DMS153 treated with DMSO at 0.1 percent for 48 hours (cell line): ENCODE results near the gene ATRNL1.
A peak's percentile ranks its signal among the peaks of the same experiment; 100 is the strongest.
"Not testable (repeated sequence)": the region's sequence is repeated elsewhere in the genome, so short reads cannot be mapped to it uniquely, and the experiment has no call there.

Experiments used
- DNase-seq: peaks from one replicate; lab custom pipeline; 2025; ENCODE audit not compliant: unreplicated experiment; lab: John Stamatoyannopoulos, UW

Gene ATRNL1

DNA sequence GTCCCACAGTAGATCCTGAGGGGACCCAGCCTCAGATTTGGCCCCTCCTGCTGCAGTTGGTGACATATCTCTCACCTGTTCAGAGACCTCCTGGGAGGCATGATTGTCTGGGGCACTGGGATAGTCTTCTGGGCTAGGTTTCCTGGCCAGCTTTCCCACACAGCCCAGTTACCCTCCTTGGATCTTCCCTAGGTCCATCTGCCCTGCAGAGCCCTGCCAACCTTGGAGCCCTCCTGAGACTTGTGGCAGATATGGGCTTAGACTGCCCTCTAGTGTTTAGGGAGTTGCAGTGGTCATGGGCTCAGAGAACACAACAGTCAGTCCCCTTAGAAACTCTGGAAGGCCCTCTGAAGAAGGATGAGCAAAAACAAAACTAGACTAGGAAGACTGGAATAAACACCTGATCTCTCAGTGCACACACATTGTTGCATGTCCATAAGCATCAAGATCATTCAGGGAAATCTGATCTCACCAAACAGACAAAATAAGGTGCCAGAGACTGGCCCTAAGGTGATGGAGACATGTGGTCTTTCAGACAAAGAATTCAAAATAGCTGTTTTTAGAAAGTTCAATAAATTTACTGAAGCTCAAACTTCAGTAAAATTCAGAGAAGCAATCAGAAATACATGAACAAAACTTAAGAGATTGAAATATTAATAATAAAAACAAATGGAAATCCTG, 324.6 kb downstream of the ATRNL1 start:
- DNase-seq, result peak; percentile 40

DNA sequence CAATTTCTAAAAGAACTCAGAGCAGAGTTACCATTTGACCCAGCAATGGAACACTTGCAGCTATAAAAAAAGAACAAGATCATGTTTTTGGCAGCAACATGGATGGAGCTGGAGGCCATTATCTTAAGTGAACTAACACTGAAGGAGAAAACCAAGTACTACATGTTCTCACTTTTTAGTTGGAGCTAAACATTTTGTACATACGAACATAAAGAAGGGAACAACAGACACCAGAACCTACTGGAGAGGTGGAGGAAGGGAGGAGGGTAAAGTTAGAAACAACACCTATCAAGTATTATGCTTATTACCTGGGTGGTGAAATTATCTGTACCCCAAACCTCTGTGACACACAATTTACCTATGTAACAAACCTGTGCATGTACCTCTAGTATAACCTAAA, 329.5 kb downstream of the ATRNL1 start:
- DNase-seq, result no peak

DNA sequence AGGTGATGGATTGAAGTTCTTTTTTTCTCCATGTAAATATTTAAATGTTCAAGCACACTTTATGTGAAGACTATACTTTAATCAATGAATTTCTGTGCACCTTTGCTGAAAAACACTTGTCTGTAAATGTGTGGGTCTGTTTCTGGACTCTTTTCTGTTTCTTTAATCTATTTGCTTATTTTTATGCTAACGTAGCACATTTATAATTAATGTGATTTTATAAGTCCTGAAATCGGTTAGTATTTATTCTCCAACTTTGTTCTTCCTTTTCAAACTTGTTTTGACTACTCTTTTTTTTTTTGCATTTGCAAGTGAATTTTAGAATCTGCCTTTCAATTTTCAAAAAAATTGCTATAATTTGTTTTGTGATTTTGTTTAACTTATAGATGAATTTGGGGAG, 334.4 kb downstream of the ATRNL1 start:
- DNase-seq, result no peak

DNA sequence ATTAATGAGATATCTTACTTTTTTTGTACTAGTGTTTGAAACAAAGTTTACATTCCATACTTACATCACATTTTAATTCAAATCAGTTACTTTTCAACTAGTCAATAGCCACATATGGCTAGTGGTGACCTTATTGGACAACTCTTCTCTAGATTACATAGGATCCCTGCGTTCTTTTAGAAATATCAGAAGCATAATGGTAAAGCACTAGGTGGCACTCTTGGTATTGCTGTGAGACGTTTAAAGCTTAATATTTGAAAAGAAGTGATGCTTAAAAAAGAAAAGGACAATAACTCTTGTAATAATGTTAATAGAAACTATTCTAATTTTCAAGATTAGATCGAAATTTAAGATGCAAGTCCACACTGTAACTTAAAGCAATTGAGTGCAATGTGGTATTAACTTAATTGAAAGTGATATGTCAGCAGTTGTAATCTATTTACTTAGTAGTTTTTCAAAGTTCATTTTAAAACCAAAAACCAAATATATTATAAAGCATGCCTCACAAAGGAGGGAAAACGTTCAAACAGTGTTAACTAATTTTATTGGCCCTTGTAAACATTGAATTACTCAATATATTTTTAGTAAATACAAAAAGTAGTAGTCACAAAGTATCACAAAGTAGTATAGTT, 339.1 kb downstream of the ATRNL1 start:
- peak; percentile 7 for DNase-seq

DNA sequence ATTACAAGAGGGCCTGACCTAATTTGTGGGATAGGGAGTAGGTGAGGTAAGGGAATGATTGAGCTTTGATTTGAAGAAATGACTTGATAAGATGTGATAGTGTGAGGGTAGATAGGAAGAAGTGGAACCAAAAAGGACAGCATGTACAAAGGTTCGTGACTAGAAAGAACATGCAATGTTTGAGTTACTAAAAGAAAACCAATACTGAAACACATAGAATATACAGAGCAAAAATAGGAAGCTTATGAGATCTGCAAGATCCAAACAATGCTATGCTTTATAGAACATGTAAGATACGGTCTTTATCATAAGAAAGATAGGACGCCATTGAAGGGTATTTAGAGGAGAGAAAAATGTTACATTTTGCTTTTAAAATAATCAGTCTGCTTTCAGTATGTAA, 343.8 kb downstream of the ATRNL1 start:
- DNase-seq, result no peak

DNA sequence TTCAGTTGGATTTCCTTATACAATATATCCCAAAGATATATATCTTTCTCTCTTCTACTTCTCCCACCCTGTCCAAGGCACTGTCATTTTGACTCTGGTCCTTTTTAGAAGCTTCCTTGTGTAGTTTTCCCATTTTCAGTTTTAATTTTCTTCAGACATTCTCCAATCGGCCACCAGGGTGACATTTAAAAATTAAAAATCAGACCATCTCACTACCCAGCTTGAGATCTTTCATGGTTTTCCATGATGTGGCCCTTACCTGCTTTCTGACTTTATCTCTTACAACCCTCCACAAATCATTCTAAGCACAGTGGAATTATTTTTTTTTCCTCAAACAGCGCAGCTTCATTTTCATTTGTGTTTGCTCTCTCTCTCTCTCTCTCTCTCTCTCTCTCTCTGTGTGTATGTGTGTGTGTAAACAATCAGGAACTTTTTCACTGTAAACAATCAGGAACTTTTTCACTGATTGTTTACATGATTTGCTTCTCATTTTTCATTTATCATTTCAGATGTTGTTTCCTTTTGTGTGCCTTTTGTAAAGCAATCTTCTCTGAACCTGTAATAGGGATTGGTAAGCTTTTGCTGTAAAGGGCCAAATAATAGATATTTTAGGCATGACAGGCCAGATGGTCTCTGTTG, 348.9 kb downstream of the ATRNL1 start:
- no peak for DNase-seq

DNA sequence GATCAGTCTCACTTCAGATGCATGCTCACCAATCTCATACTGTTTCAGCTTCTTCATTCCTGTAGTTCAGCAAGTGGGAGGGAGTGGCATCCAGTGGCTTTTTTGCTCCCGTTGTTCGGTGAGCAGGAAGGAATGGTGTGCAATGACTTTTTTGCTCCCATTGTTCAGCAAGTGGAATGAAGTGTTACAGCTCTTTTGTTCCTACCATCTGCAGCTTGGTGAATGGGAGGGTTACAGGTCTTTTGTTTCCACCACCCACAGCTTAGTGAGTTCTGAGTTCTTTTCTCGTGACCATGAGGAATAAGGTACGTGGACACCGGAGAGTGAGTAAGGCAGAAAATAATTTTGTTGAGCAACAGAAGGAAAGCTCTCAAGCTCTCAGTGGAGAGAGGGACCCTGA, 363.6 kb downstream of the ATRNL1 start:
- no peak for DNase-seq

DNA sequence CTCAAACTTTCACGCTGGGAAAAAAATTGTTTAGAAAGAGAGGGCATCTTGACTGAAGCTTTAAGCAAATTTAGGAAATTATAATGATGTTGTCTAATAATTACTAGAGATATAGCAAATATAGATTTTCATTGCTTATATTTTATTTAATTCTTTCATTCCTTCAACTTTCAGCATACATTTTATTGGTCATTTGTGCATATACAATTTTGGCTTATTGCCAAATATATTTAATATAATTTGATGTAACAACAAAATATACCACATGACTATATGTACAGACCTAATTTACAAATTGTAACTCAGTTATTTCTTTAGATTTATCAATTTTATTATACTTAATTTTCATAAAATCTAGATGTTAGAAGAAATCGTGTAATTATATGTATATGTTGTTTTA, 390.1 kb downstream of the ATRNL1 start:
- no peak for DNase-seq

DNA sequence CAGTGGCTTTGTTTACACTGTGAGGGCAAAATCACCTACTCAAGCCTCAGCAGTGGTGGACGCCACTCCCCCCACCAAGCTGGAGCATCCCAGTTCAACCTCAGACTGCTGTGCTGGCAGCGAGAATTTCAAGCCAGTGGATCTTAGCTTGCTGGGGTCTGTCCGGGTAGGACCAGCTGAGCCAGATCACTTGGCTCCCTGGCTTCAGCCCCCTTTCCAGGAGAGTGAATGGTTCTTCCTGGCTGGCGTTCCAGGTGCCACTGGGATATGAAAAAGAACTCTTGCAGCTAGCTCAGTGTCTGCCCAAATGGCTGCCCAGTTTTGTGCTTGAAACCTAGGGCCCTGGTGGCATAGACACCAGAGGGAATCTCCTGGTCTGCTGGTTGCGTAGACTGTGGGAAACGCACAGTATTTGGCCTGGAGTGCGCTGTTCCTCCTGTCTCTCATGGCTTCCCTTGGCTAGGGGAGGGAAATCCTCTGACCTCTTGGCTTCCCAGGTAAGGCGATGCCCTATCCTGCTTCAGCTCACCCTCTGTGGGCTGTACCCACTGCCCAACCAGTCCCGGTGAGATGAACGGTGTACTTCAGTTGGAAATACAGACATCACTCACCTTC, 398.5 kb downstream of the ATRNL1 start:
- DNase-seq, result no peak

DNA sequence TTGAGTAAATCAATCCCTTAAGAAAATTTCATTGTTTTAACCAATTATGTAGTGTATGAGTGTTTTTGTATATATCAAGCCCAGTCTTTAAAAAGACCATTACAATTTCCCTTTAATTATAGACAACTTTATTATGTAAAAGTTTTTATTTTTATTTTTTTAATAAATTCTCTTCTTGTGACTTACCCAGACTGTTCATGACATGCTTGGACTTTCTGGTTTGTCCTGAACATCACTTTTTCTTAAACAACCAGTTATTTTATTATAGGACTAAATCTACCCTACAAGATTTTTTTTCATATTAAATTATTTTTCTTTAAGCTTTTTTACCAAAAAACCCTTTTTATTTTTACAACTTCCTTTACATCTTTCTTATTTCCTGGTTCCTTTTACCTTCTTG, 410.4 kb downstream of the ATRNL1 start:
- DNase-seq, result no peak

DNA sequence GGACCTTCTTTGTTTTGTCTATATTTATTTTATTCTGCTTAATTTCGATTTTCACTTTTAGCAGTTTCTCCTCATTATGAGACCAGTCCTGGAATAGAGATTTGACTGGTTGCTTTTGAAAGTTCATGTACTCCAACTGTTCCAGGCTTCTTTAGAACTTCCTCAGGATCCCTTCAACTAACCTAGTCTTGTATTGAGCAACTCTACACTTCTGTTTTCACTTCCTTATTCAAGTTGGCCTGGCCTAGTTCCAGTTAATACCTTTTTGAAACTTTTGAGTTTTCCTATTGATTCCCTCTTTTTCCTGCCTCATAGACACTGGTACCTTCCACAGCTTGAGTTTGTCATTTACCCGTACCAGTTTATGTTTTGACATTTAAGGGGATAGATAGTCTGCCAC, 421.7 kb downstream of the ATRNL1 start:
- no peak for DNase-seq

DNA sequence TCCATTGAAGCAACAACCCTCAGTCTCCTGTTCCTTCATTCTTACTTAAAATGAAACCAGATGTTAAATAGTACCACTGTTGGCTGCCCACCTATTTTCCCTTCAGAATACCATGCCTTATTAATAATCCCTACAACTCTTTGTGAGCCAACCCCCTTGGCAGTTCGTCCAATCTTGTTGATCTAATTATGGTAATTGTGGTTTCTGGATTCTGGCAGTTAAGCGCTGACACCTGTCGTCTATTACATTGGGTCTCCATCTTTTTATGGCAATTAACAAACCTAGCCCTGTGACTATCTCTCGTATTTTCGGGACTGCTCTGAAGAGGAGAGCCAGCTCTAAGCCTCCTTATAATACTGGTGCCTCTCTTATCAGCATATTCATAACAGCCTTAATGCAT, 432.0 kb downstream of the ATRNL1 start:
- DNase-seq, result no peak

DNA sequence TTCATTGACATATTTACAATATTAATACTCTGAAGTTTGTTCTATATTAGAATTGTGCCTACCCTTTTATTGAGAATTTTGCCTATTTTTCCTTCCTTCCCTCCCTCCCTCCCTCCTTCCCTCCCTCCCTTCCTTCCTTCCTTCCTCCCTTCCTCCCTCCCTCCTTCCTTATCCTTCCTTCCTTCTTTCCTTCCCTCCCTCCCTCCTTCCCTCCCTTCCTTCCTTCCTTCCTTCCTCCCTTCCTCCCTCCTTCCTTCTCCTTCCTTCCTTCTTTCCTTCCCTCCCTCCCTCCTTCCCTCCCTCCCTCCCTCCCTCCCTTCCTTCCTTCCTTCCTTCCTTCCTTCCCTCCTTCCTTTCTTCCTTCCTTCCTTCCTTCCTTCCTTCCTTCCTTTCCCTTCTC, 434.5 kb downstream of the ATRNL1 start:
- DNase-seq, result not testable (repeated sequence)

DNA sequence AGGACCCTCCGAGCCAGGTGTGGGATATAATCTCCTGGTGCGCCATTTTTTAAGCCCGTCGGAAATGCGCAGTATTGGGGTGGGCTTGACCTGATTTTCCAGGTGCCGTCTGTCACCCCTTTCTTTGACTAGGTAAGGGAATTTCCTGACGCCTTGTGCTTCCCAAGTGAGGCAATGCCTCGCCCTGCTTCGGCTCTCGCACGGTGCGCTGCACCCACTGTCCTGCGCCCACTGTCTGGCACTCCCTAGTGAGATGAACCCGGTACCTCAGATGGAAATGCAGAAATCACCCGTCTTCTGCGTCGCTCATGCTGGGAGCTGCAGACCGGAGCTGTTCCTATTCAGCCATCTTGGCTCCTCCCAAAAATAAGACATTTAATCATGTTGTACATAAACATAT, 443.2 kb downstream of the ATRNL1 start:
- DNase-seq, result not testable (repeated sequence)

DNA sequence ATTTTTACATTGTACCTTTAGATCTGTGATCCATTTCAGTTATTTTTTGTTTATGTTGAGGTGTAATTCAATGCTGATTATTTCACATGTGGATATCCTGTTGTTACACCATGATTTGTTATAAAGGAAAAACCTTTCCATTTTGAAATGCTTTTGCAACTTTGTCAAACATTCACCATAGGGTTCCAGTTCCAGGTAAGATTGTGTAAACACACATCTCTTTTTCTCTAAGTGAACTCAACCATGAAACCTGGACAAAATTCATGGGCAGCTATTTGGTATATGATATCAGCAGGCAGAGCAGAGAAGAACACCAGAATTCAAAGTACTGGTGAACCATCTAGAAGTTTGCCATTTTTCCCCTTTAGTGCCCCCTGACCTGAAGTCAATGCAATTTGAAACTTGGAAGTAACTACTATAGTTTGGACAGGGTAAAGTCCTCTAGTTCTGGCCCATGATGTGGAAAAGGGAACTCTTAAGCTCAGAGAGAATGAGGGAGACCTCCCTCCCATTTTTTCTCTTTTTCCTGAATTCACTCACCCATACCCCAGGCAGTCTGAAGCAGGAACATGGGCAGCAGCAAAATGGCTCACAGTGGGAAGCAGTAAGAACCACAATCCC, 446.1 kb downstream of the ATRNL1 start:
- no peak for DNase-seq

DNA sequence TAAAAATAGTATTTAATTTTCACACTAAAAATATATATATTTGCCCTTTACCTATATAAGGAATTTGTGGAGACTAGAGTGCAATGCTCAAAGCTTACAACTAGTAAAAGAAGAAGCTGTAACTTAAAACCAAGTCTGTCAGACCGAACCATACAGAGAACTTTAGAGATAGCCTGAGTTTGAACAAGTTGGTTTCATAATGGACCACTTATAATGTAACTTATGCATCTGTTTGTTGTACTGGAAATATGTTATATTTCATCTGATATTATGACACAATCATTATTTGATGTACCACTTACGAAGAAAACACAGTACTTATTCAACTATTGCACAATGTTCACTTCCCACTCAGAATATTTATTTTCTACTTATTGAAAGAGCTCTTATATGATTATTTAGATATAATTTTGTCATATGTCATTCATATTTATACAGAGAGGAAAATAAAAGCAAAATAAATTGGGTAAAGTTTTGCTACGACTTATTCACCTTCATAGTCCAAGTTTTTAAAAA, 462.8 kb downstream of the ATRNL1 start:
- DNase-seq, result no peak

DNA sequence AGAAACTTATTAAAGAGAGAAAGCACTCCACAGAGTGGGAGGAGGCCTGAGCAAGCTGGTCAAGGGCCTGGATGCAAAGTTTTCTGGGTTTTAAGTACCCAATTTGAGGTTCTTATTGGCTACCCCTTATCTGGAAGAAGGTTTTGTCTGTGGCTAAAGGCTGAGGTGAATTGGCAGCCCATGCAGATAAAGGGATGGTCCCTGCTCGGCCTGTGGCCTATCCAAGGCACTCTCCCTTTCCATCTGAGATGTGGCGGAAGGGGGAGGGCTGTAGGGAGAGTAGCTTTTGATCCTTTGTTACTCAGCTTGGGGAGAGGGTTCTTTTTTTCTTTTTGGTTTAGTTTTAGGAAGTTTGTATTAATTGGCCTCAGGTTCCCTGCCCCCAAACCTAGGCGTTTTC, 465.1 kb downstream of the ATRNL1 start:
- no peak for DNase-seq

DNA sequence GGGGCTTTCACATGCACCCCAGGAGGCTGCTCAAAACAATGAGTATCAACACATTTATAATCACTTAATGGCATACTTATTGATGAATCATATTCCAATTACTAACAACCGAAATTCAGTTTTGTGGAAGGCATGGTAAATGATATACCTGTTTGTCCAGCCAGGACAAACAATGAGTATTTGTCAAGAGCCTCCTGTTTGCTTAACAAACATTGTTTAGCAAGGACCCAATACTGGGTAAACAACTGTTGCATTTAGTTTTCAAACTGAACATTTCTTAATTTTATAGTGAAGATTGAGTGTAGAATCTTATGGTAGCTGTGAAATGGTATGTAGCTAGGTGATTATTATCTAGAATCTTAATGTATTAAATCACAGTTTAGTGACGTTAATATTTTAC, 473.7 kb downstream of the ATRNL1 start:
- no peak for DNase-seq

DNA sequence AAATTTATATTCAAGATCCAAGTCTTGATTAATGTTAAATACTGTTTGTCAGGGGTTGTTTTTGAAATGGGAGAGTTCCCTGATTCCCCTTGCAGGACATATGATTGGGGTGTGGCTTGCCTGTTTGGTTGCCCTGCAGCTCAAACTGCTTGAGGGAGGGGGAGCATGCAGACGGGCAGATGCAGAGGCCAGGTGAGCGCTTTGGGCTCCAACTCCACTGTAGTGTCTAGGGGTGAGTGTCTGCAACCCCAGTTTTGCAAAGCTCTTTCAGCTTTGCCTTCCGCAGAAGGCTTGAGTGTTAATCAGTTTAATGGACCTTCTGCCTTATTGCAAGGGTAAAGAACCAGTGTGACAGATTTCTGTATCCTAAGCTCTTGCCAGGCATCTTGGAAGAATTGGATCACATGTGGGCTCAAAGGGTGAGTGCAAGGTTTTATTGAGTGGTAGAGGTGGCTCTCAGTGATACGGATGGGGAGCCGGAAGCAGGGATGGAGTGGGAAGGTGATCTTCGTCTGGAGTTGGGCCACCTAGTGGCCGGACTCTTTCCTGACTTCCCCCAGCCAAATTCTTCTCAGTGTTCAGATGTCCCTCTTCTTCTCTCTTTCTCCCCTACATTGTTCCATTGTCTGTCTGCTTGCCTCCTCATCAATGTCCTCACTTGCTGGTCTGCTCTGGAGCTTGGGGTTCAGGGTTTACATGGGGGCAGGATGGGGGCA, 479.7 kb downstream of the ATRNL1 start:
- no peak for DNase-seq

DNA sequence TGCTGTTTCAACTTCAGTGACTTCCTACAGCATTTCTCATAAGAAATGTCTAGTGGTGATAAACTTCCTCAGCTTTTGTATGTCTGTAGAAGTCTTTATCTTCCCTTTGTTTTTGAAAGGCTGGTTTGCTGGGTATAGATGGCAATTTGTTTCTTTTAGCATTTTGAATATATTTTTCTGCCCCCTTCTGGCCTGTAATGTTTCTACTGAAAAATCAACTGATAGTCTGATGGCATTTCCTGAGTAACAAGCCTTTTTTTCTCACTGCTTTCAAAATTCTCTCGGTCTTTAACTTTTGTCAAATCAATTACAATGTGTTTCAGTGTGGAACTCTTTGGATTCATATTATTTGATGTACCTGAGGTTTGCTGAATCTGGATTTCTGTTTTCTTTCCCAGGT, 487.1 kb downstream of the ATRNL1 start:
- no peak for DNase-seq

DNA sequence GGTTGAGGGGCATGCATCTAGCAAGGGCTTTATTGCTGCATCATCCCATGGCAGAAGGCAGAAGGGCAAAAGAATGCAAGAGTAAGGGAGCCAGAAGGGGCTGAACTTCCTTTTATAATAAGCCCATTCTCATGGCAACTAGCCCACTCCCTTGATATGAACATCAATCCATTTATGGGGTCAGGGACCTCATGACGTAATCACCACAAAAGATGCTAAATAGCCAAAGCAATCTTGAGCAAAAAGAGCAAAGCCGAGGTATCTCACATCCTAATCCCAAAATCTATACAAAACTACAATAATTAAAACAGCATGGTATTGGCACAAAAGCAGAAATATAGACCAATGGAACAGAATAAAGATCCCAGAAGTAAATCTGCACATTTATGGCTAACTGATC, 499.9 kb downstream of the ATRNL1 start:
- DNase-seq, result no peak
